ENCODE results near the gene COL9A2.
"Not testable (repeated sequence)": the region's sequence is repeated elsewhere in the genome, so short reads cannot be mapped to it uniquely, and the experiment has no call there.

COL9A2 gene

GRCh38 chr1:40316595-40317393 is at the start of gene COL9A2:
Gene COL9A2, minus strand, starts transcription at chr1:40317286. Its CDS starts 89 bp downstream, at chr1:40317197.
- DNase-seq = peak in 2 of 3 donors; percentile 33 to 58

- peak in 2 of 3 donors; percentile 33 to 69 for DNase-seq
These were observed 46.6 kb upstream of the COL9A2 start for GRCh38 chr1:40363721-40364120.

GRCh38 chr1:40362699-40363098 is 45.6 kb upstream of the COL9A2 start:
- peak; percentile 56 to 74 (median 74) for DNase-seq

- DNase-seq = no peak
These were observed 45.1 kb upstream of the COL9A2 start for GRCh38 chr1:40362199-40362598.

GRCh38 chr1:40361637-40362036 is 44.6 kb upstream of the COL9A2 start:
- DNase-seq = no peak

- peak in 1 of 3 donors; percentile 45 for DNase-seq
These were observed 44.1 kb upstream of the COL9A2 start for GRCh38 chr1:40361201-40361600.

GRCh38 chr1:40360631-40361030 is 43.5 kb upstream of the COL9A2 start:
- DNase-seq = no peak

- no peak for DNase-seq
These were observed 40.5 kb upstream of the COL9A2 start for GRCh38 chr1:40357625-40358024.

- DNase-seq = peak; percentile 81 to 95 (median 91)
These were observed 36.0 kb upstream of the COL9A2 start for GRCh38 chr1:40353082-40353481.

- DNase-seq = peak; percentile 65 to 84 (median 74)
These were observed 35.0 kb upstream of the COL9A2 start for GRCh38 chr1:40352126-40352525.

- DNase-seq = no peak
These were observed 34.0 kb upstream of the COL9A2 start for GRCh38 chr1:40351124-40351523.

GRCh38 chr1:40350391-40350790 is 33.3 kb upstream of the COL9A2 start:
- peak in 2 of 3 donors; percentile 13 to 32 for DNase-seq

- peak; percentile 92 to 95 (median 92) for DNase-seq
These were observed 27.5 kb upstream of the COL9A2 start for GRCh38 chr1:40344597-40344996.

GRCh38 chr1:40342381-40342717 is 25.3 kb upstream of the COL9A2 start:
- not testable (repeated sequence) for DNase-seq

GRCh38 chr1:40341491-40342380 is 24.6 kb upstream of the COL9A2 start:
- peak; percentile 73 to 95 (median 90) for DNase-seq

- peak; percentile 67 to 72 (median 68) for DNase-seq
These were observed 22.6 kb upstream of the COL9A2 start for GRCh38 chr1:40339420-40340323.

GRCh38 chr1:40338745-40339419 is 21.8 kb upstream of the COL9A2 start:
- peak; percentile 84 to 85 (median 84) for DNase-seq

- no peak for DNase-seq
These were observed 20.4 kb upstream of the COL9A2 start for GRCh38 chr1:40337443-40337842.

- no peak for DNase-seq
These were observed 15.6 kb upstream of the COL9A2 start for GRCh38 chr1:40332695-40333094.

- DNase-seq = not testable (repeated sequence)
These were observed 14.3 kb upstream of the COL9A2 start for GRCh38 chr1:40331403-40331802.

GRCh38 chr1:40318970-40319621 is 2.0 kb upstream of the COL9A2 start:
- DNase-seq = no peak
